Measurements from ENCODE around the gene MR1. TPM values are rescaled to one million over a fixed set of nuclear protein-coding genes. Genes with fewer than 3 reads are reported as not detected.

MR1 gene
- total RNA-seq, 1 experiment from 2014 or later = 6.6 TPM

- peaks cover 56% of the 10 kb centered on the region in 2 experiments for H3K4me1 ChIP-seq (ENCODE audit: control insufficient read depth in 1 of 2, insufficient read depth in 2 of 2, low read length in 2 of 2)
- H3K27ac ChIP-seq (ENCODE audit: low read depth, low read length) = no peak overlapping the region
- no peaks in the 10 kb centered on the region for H3K36me3 ChIP-seq (ENCODE audit: control insufficient read depth in 1 of 2, insufficient read depth in 2 of 2, low read length in 2 of 2)
- BruUV-seq (replicated peaks) = no TSS peak
- TF ChIP-seq SP1 (IDR thresholded peaks at IDR 0.05; ENCODE audit: low read depth) = no peak
- TF ChIP-seq SIN3A (IDR thresholded peaks at IDR 0.05; ENCODE audit: low read depth) = no peak
- no peak for TF ChIP-seq JUND (IDR thresholded peaks at IDR 0.05)
- no peak for TF ChIP-seq EZH2 (IDR thresholded peaks at IDR 0.05)
- no peak for TF ChIP-seq CTCF (IDR thresholded peaks at IDR 0.05 in 2 of 3, conservative IDR thresholded peaks at IDR 0.05 in 1 of 3; ENCODE audit: borderline replicate concordance in 1 of 3, insufficient read depth in 1 of 3, low read depth in 2 of 3, low read length in 2 of 3)
- TF ChIP-seq REST (IDR thresholded peaks at IDR 0.05; ENCODE audit: low read depth) = no peak
- TF ChIP-seq ZNF274 (IDR thresholded peaks at IDR 0.05; ENCODE audit: low read depth, low read length) = no peak
- no peak for TF ChIP-seq EZH2phosphoT487 (IDR thresholded peaks at IDR 0.05; ENCODE audit: borderline replicate concordance)
- TF ChIP-seq CBX3 (IDR thresholded peaks at IDR 0.05; ENCODE audit: low read depth) = no peak
- no peak for TF ChIP-seq RAD21 (IDR thresholded peaks at IDR 0.05; ENCODE audit: low read depth)
- H3K4me2 ChIP-seq (ENCODE audit: low read length) = peak overlapping the region; percentile 92
- peak overlapping the region; percentile 14; the same call in 1 of the 2 replicates for H3K9ac ChIP-seq (ENCODE audit: low read length)
- no peak overlapping the region for H2AFZ ChIP-seq (ENCODE audit: low read depth, low read length, poor library complexity, severe bottlenecking)
- H3K4me3 ChIP-seq (replicated peaks in 1 of 2; ENCODE audit: low read depth in 1 of 2, low read length in 2 of 2) = no peak overlapping the region
- POLR2A ChIA-PET = interaction anchor here (0.8 to 1.6 kb wide), 4 partner anchors 10 to 36 kb away, joined by 3 to 10 read pairs (median 4); partner anchors contain the start of gene IER5
- H3K9me2 ChIP-seq (ENCODE audit: insufficient read depth) = no peaks in the 10 kb centered on the region
- CTCF ChIA-PET = interaction anchor here (1.3 kb wide), 1 partner anchor 36 kb away, joined by 3 read pairs; no protein-coding TSS in a partner anchor
- H3K79me2 ChIP-seq (ENCODE audit: insufficient read depth, low read length) = no peaks in the 10 kb centered on the region
- ATAC-seq (no peak), DNase-seq (ENCODE audit: low read depth, low spot score) (no peak)
- intact Hi-C loops (cut with micrococcal nuclease) = no loop called here
- RAD21 ChIA-PET (ENCODE audit: low non-redundant PET in 1 of 2, low total read pairs in 2 of 2, uncharacterized antibody in 2 of 2, unreplicated experiment in 2 of 2) = no interaction called here
- H4K20me1 ChIP-seq (ENCODE audit: insufficient read depth) = no peaks in the 10 kb centered on the region
- H3K27me3 ChIP-seq (ENCODE audit: insufficient read depth, low read length) = no peaks in the 10 kb centered on the region
- H3K9me3 ChIP-seq (ENCODE audit: control insufficient read depth in 1 of 2, insufficient read depth in 1 of 2, low read depth in 1 of 2, low read length in 2 of 2) = no peaks in the 10 kb centered on the region
These were observed 65.6 kb downstream of the MR1 start for GRCh38 chr1:181099152-181100014.

Data from HCT116 (cell line).